HG03439 (cell line): ENCODE measurements around the gene NPIPB2.
A peak's percentile ranks its signal among the peaks of the same experiment; 100 is the strongest.
"Not testable (repeated sequence)": the region's sequence is repeated elsewhere in the genome, so short reads cannot be mapped to it uniquely, and the experiment has no call there.

Source experiments
- ATAC-seq: cut with Tn5 transposase; IDR thresholded peaks from one replicate; pipeline ENCODE4 v1.9.1; 2021; ENCODE audit warnings: mild to moderate bottlenecking, moderate library complexity; ENCODE audit not compliant: unreplicated experiment

The NPIPB2 gene

GRCh38 chr16:11962457-11962856, 20.6 kb upstream of the NPIPB2 start:
- ATAC-seq: not testable (repeated sequence)

GRCh38 chr16:11957591-11958395, 15.9 kb upstream of the NPIPB2 start:
- no peak for ATAC-seq

- no peak for ATAC-seq
Observed at GRCh38 chr16:11956558-11956957, 14.7 kb upstream of the NPIPB2 start.

GRCh38 chr16:11955713-11956123, 13.9 kb upstream of the NPIPB2 start:
- ATAC-seq: no peak

GRCh38 chr16:11953576-11953975, 11.7 kb upstream of the NPIPB2 start:
- ATAC-seq: not testable (repeated sequence)

GRCh38 chr16:11950388-11950787, 8.5 kb upstream of the NPIPB2 start:
- no peak for ATAC-seq

- ATAC-seq: peak; percentile 47
Observed at GRCh38 chr16:11949527-11949926, 7.7 kb upstream of the NPIPB2 start.

- no peak for ATAC-seq
Observed at GRCh38 chr16:11948819-11949218, 7.0 kb upstream of the NPIPB2 start.

- ATAC-seq: no peak
Observed at GRCh38 chr16:11946433-11946832, 4.6 kb upstream of the NPIPB2 start.

- not testable (repeated sequence) for ATAC-seq
Observed at GRCh38 chr16:11927350-11927749, 14.5 kb downstream of the NPIPB2 start.

- not testable (repeated sequence) for ATAC-seq
Observed at GRCh38 chr16:11924046-11924445, 17.8 kb downstream of the NPIPB2 start.

- no peak for ATAC-seq
Observed at GRCh38 chr16:11916524-11917285, 25.1 kb downstream of the NPIPB2 start.

- peak; percentile 83 for ATAC-seq
Observed at GRCh38 chr16:11915644-11916523, 26.0 kb downstream of the NPIPB2 start, which contains the start of gene GSPT1. GSPT1 (minus strand) TSS chr16:11915956; CDS start chr16:11915720, 236 bp downstream.

- ATAC-seq: peak; percentile 22
Observed at GRCh38 chr16:11915114-11915643, 26.7 kb downstream of the NPIPB2 start.

GRCh38 chr16:11914210-11915113, 27.4 kb downstream of the NPIPB2 start:
- ATAC-seq: peak; percentile 3

GRCh38 chr16:11913425-11914079, 28.3 kb downstream of the NPIPB2 start:
- no peak for ATAC-seq

GRCh38 chr16:11909653-11910545, 31.9 kb downstream of the NPIPB2 start:
- ATAC-seq: no peak
